HepG2 (cell line): Measurements from ENCODE around the gene ACSS2. TPM values are rescaled to one million over a fixed set of nuclear protein-coding genes. Genes with fewer than 3 reads are reported as not detected.

Experiments used
- AGO1 ChIP-seq: fragments of 200-400 bp; formaldehyde crosslinking; IDR thresholded peaks from 2 replicates; pipeline ENCODE4 v1.6.1; 2017; ENCODE audit warnings: mild to moderate bottlenecking, low read depth, low read length, moderate library complexity; ENCODE audit not compliant: poor library complexity, severe bottlenecking
- ATRX ChIP-seq: sonication (generic); formaldehyde crosslinking; IDR thresholded peaks from 2 replicates; pipeline ENCODE4 v1.4.0; 2020; ENCODE audit warnings: missing genetic modification reagents, borderline replicate concordance
- CCDC6 ChIP-seq: sonication (generic); formaldehyde crosslinking; IDR thresholded peaks from 2 replicates; pipeline ENCODE4 v1.8.1; 2022; ENCODE audit warnings: mild to moderate bottlenecking, missing genetic modification reagents, moderate library complexity
- CHD4 ChIP-seq: fragments of 200-600 bp; sonication (generic); IDR thresholded peaks from 2 replicates; pipeline ENCODE4 v1.7.0; 2017; ENCODE audit warnings: mild to moderate bottlenecking, low read length, borderline replicate concordance
- HIVEP1 ChIP-seq: sonication (generic); formaldehyde crosslinking; IDR thresholded peaks from 2 replicates; pipeline ENCODE4 v1.4.0; 2020; ENCODE audit warnings: mild to moderate bottlenecking, missing genetic modification reagents
- JUND ChIP-seq: sonication (generic); formaldehyde crosslinking; IDR thresholded peaks from 2 replicates; pipeline ENCODE4 v1.8.0; 2022; ENCODE audit warnings: mild to moderate bottlenecking, missing genetic modification reagents
- MZF1 ChIP-seq: sonication (generic); formaldehyde crosslinking; IDR thresholded peaks from 2 replicates; pipeline ENCODE4 v1.8.1; 2023; ENCODE audit warnings: mild to moderate bottlenecking, missing genetic modification reagents, borderline replicate concordance
- PAF1 ChIP-seq: IDR thresholded peaks from 2 replicates; pipeline ENCODE4 v1.6.1; 2016; ENCODE audit warnings: missing genetic modification reagents, missing compliant biosample characterization
- POLR2G ChIP-seq: fragments of 200-400 bp; formaldehyde crosslinking; IDR thresholded peaks from 2 replicates; pipeline ENCODE4 v1.6.1; 2018; ENCODE audit warnings: mild to moderate bottlenecking, low read depth, low read length, moderate library complexity
- SP4 ChIP-seq: sonication (generic); formaldehyde crosslinking; IDR thresholded peaks from 2 replicates; pipeline ENCODE4 v1.8.1; 2023; ENCODE audit warnings: mild to moderate bottlenecking, missing genetic modification reagents
- SRY ChIP-seq: sonication (generic); formaldehyde crosslinking; IDR thresholded peaks from 2 replicates; pipeline ENCODE4 v1.8.0; 2022; ENCODE audit warnings: mild to moderate bottlenecking, missing genetic modification reagents
- SUZ12 ChIP-seq: fragments of 150-350 bp; IDR thresholded peaks from 2 replicates; pipeline ENCODE4 v1.6.1; 2014; ENCODE audit warnings: low read depth, low read length
- TMF1 ChIP-seq: sonication (generic); formaldehyde crosslinking; IDR thresholded peaks from 2 replicates; pipeline ENCODE4 v1.8.1; 2022; ENCODE audit warnings: low read depth, missing genetic modification reagents
- ZNF124 ChIP-seq: sonication (generic); formaldehyde crosslinking; IDR thresholded peaks from 2 replicates; pipeline ENCODE4 v1.4.0; 2020; ENCODE audit warnings: missing genetic modification reagents
- ZNF253 ChIP-seq: sonication (generic); formaldehyde crosslinking; IDR thresholded peaks from 2 replicates; pipeline ENCODE4 v1.8.0; 2022; ENCODE audit warnings: mild to moderate bottlenecking, missing genetic modification reagents, borderline replicate concordance
- ZNF549 ChIP-seq: sonication (generic); formaldehyde crosslinking; IDR thresholded peaks from 2 replicates; pipeline ENCODE4 v1.5.0; 2020; ENCODE audit warnings: missing genetic modification reagents
- ZNF607 ChIP-seq: sonication (generic); formaldehyde crosslinking; IDR thresholded peaks from 2 replicates; pipeline ENCODE4 v1.5.1; 2020; ENCODE audit warnings: missing genetic modification reagents, mild to moderate bottlenecking, borderline replicate concordance
- ZNF619 ChIP-seq: sonication (generic); formaldehyde crosslinking; IDR thresholded peaks from 2 replicates; pipeline ENCODE4 v1.4.0; 2020; ENCODE audit warnings: mild to moderate bottlenecking, missing genetic modification reagents
- ZNF772 ChIP-seq: sonication (generic); formaldehyde crosslinking; IDR thresholded peaks from 2 replicates; pipeline ENCODE4 v1.5.0; 2020; ENCODE audit warnings: mild to moderate bottlenecking, missing genetic modification reagents
- ZZZ3 ChIP-seq: sonication (generic); formaldehyde crosslinking; IDR thresholded peaks from 2 replicates; pipeline ENCODE4 v1.4.0; 2020; ENCODE audit warnings: missing genetic modification reagents, mild to moderate bottlenecking, borderline replicate concordance
- polyA plus RNA-seq, 8 experiments: library from polyadenylated mRNA; depleted of rRNA in 3 of 8; stranded (reverse) in 7 of 8; unstranded in 1 of 8; fragments of >200 nt; fragmentation: Illumina TruSeq in 4 of 8; extraction: Trizol in 4 of 8; gene quantifications; 2 replicates each; pipeline versions ENCODE4 v1.2.1 to v1.2.3, GENCODE V29; 2011 to 2016; ENCODE audit warnings: low read depth in 4 of 8, missing spikeins in 1 of 8, mixed read lengths in 1 of 8; ENCODE audit not compliant: insufficient read depth in 1 of 8
- total RNA-seq, 5 experiments: library from RNA; depleted of rRNA; stranded (reverse); fragments of >200 nt; fragmentation: Illumina TruSeq; extraction: Trizol; gene quantifications; 2 replicates each; pipeline ENCODE4 v1.2.3, GENCODE V29; 2016; ENCODE audit warnings: low read depth in 1 of 5
- TF ChIP-seq, protein P1 (sequence below), 2 experiments: fragments of 450-650 bp in 1 of 2; sonication (generic) in 1 of 2; formaldehyde crosslinking; IDR thresholded peaks; 2 replicates each; pipeline versions ENCODE4 v1.5.0 to v1.8.0; 2020 to 2022; ENCODE audit warnings: mild to moderate bottlenecking in 1 of 2, missing genetic modification reagents in 1 of 2
- TF ChIP-seq, protein P2 (sequence below): fragments of 450-650 bp; IDR thresholded peaks from 2 replicates; pipeline ENCODE4 v1.6.1; 2016
- TF ChIP-seq, protein P3 (sequence below): sonication (generic); formaldehyde crosslinking; IDR thresholded peaks from 2 replicates; pipeline ENCODE4 v1.5.0; 2020; ENCODE audit warnings: missing genetic modification reagents

Gene ACSS2
- total and polyA plus RNA-seq, 2 of the 13 experiments (the other 11 are each of a cell fraction or from before 2014, with no cell fraction given) = 72.8 to 89.7 TPM

DNA sequence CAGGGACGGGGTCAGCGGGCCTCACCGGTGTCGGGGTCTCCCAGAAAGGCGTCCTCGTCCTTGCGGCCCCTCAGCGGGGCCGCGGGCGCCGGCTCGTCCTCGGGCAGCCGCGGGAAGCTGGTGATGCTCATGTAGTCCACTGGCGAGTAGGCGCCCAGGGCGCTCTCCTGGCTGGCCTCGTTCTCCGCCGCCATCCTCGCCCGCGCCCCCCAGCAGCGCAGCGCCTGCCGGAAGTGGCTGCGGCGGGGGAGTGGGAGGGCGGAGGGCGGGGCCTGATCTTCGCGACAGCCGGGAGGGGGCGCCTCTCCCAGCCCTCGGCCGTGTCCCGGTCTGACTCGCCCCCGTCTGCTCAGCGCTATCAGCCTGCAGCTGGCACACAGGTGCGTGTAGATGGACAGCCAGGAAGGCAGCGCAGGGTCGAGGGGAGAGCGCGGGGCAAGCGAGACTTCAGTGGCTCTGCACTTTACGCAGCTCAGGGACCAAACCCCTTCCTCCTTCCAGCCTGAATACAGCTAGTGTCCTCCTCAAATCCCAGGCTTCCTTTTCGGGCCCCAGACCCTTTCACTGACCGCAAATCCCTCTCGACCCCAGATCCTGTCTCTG lies 3.7 kb upstream of the ACSS2 start, which contains the start of gene GGT7 (continued):
- TF ChIP-seq, protein P1, sequence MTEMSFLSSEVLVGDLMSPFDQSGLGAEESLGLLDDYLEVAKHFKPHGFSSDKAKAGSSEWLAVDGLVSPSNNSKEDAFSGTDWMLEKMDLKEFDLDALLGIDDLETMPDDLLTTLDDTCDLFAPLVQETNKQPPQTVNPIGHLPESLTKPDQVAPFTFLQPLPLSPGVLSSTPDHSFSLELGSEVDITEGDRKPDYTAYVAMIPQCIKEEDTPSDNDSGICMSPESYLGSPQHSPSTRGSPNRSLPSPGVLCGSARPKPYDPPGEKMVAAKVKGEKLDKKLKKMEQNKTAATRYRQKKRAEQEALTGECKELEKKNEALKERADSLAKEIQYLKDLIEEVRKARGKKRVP (CRISPR knock-in tag; IDR thresholded peaks at IDR 0.05) = peak in 1 of 2 experiments; percentile 64; a peak in 2 of 4 replicates
- TF ChIP-seq AGO1 (no peak), TMF1 (CRISPR knock-in tag) (peak; percentile 64; the same call in 1 of the 2 replicates), MZF1 (CRISPR knock-in tag) (0 out of 2 replicates have a peak, but pooled peaks have one; percentile 81), ZNF124 (peak; percentile 87; the same call in 1 of the 2 replicates), ZNF772 (CRISPR knock-in tag) (peak; percentile 97; the same call in 1 of the 2 replicates), SRY (no peak; the same call in 1 of the 2 replicates), CCDC6 (CRISPR knock-in tag) (peak; percentile 58; the same call in 1 of the 2 replicates), SUZ12 (no peak), POLR2G (peak; percentile 82), ZNF619 (CRISPR knock-in tag) (no peak), ZNF253 (CRISPR knock-in tag) (peak; percentile 61; the same call in 1 of the 2 replicates), JUND (peak; percentile 62), SP4 (CRISPR knock-in tag) (peak; percentile 99), ZNF607 (CRISPR knock-in tag) (peak; percentile 65; the same call in 1 of the 2 replicates), ATRX (no peak), CHD4 (no peak), HIVEP1 (CRISPR knock-in tag) (peak; percentile 77), PAF1 (no peak), ZNF549 (CRISPR knock-in tag) (no peak), ZZZ3 (CRISPR knock-in tag) (peak; percentile 83)
- TF ChIP-seq, protein P2, sequence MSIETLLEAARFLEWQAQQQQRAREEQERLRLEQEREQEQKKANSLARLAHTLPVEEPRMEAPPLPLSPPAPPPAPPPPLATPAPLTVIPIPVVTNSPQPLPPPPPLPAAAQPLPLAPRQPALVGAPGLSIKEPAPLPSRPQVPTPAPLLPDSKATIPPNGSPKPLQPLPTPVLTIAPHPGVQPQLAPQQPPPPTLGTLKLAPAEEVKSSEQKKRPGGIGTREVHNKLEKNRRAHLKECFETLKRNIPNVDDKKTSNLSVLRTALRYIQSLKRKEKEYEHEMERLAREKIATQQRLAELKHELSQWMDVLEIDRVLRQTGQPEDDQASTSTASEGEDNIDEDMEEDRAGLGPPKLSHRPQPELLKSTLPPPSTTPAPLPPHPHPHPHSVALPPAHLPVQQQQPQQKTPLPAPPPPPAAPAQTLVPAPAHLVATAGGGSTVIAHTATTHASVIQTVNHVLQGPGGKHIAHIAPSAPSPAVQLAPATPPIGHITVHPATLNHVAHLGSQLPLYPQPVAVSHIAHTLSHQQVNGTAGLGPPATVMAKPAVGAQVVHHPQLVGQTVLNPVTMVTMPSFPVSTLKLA = no peak
- TF ChIP-seq, protein P3, sequence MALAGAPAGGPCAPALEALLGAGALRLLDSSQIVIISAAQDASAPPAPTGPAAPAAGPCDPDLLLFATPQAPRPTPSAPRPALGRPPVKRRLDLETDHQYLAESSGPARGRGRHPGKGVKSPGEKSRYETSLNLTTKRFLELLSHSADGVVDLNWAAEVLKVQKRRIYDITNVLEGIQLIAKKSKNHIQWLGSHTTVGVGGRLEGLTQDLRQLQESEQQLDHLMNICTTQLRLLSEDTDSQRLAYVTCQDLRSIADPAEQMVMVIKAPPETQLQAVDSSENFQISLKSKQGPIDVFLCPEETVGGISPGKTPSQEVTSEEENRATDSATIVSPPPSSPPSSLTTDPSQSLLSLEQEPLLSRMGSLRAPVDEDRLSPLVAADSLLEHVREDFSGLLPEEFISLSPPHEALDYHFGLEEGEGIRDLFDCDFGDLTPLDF (CRISPR knock-in tag) = no peak
